ENCODE results near the gene HOXD12.

DNA sequence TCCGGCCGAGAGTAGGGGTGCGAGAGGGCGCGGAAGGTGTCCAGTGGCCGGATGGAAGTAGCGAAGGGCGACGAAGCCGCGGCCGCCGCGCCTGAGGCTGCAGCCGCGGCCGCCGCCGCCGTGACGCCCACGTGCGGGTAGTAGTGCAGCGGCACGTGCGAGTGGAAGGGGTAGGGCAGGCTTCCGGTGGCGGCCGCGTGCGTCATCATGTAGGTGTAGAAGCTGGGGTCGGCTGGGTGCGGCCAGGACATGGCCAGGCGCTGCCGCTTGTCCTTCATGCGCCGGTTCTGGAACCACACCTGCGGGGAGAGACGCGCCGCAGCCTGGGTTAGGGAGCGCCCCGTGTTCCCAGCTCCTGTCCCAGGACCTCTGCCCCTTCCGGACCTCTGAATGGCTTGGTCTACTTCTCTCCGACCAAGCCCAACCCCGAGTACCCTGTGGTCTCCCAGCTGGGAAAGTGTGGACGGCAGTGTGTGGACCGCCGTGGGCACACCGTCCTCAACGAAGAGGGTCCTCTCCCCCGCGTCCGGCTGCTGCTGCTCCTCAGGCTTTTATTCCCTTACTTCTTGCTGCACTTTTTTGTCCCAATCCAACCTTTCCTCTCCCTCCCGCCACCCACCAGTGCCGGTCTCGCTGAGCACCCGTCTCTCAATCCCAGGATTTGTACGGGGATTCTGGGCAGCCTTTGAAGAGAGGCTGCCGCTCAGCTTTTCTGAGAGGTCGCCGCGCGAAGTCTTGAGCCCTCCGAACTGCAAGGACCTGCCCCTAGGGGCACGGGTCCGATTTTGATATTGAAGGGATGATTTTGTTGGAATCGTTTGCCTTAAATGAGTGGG lies 18.8 kb upstream of the HOXD12 start:
- TF ChIP-seq, protein P1, sequence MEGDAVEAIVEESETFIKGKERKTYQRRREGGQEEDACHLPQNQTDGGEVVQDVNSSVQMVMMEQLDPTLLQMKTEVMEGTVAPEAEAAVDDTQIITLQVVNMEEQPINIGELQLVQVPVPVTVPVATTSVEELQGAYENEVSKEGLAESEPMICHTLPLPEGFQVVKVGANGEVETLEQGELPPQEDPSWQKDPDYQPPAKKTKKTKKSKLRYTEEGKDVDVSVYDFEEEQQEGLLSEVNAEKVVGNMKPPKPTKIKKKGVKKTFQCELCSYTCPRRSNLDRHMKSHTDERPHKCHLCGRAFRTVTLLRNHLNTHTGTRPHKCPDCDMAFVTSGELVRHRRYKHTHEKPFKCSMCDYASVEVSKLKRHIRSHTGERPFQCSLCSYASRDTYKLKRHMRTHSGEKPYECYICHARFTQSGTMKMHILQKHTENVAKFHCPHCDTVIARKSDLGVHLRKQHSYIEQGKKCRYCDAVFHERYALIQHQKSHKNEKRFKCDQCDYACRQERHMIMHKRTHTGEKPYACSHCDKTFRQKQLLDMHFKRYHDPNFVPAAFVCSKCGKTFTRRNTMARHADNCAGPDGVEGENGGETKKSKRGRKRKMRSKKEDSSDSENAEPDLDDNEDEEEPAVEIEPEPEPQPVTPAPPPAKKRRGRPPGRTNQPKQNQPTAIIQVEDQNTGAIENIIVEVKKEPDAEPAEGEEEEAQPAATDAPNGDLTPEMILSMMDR (IDR thresholded peaks at IDR 0.05; ENCODE audit: low read length): no peak
- no peak for TF ChIP-seq EZH2 (optimal IDR thresholded peaks at IDR 0.05; ENCODE audit: low read depth, low read length)

Data from MM.1S (cell line).